ENCODE measurements around the gene GJD4.

GJD4 gene

GRCh38 chr10:35579116-35579515 lies 26.0 kb upstream of the GJD4 start:
- DNase-seq (ENCODE audit: low spot score): no peak

GRCh38 chr10:35579726-35580422 lies 25.3 kb upstream of the GJD4 start:
- no peak for DNase-seq (ENCODE audit: low spot score)

GRCh38 chr10:35580423-35580770 lies 24.7 kb upstream of the GJD4 start:
- no peak for DNase-seq (ENCODE audit: low spot score)

- no peak for DNase-seq (ENCODE audit: low spot score)
These were observed 23.5 kb upstream of the GJD4 start for GRCh38 chr10:35581655-35582054.

- DNase-seq (ENCODE audit: low spot score): no peak
These were observed 20.2 kb upstream of the GJD4 start for GRCh38 chr10:35584946-35585345.

- DNase-seq (ENCODE audit: low spot score): no peak
These were observed 19.8 kb upstream of the GJD4 start for GRCh38 chr10:35585356-35585755.

GRCh38 chr10:35585903-35586535 lies 19.1 kb upstream of the GJD4 start:
- no peak for DNase-seq (ENCODE audit: low spot score)

- DNase-seq (ENCODE audit: low spot score): no peak
These were observed 16.3 kb upstream of the GJD4 start for GRCh38 chr10:35588836-35589235.

GRCh38 chr10:35592441-35592840 lies 12.7 kb upstream of the GJD4 start:
- DNase-seq (ENCODE audit: low spot score): no peak

GRCh38 chr10:35594115-35595079 lies 10.7 kb upstream of the GJD4 start:
- DNase-seq (ENCODE audit: low spot score): peak; percentile 41

- no peak for DNase-seq (ENCODE audit: low spot score)
These were observed 10.0 kb upstream of the GJD4 start for GRCh38 chr10:35595106-35595505.

- DNase-seq (ENCODE audit: low spot score): peak; percentile 37
These were observed 6.8 kb upstream of the GJD4 start for GRCh38 chr10:35598379-35598778.

- DNase-seq (ENCODE audit: low spot score): peak; percentile 24
These were observed 4.9 kb upstream of the GJD4 start for GRCh38 chr10:35600193-35600592.

- no peak for DNase-seq (ENCODE audit: low spot score)
These were observed 1.3 kb downstream of the GJD4 start for GRCh38 chr10:35606430-35606829.

GRCh38 chr10:35607475-35608327 lies 2.6 kb downstream of the GJD4 start:
- DNase-seq (ENCODE audit: low spot score): peak; percentile 37

GRCh38 chr10:35608328-35608672 lies 3.2 kb downstream of the GJD4 start:
- DNase-seq (ENCODE audit: low spot score): peak; percentile 18

- peak; percentile 42 for DNase-seq (ENCODE audit: low spot score)
These were observed 6.6 kb downstream of the GJD4 start for GRCh38 chr10:35611750-35612149.

- DNase-seq (ENCODE audit: low spot score): no peak
These were observed 7.4 kb downstream of the GJD4 start for GRCh38 chr10:35612385-35613106.

- no peak for DNase-seq (ENCODE audit: low spot score)
These were observed 7.9 kb downstream of the GJD4 start for GRCh38 chr10:35613107-35613440.

- no peak for DNase-seq (ENCODE audit: low spot score)
These were observed 8.6 kb downstream of the GJD4 start for GRCh38 chr10:35613597-35614226.

- DNase-seq (ENCODE audit: low spot score): no peak
These were observed 9.2 kb downstream of the GJD4 start for GRCh38 chr10:35614312-35614711.
